Pancreas (tissue), 10 donors: ENCODE measurements around the gene MLXIP. TPM values are rescaled to one million over a fixed set of nuclear protein-coding genes. Genes with fewer than 3 reads are reported as not detected.

Experiments used
- ATAC-seq, 4 donors: fragments of 200-7000 bp; cut with Tn5 transposase; one replicate each; pipeline versions ENCODE4 v1.8.0 to v1.9.1; 2020; ENCODE audit warnings: mild to moderate bottlenecking in 4 of 4, moderate library complexity in 4 of 4
- DNase-seq, 6 donors: peaks; one replicate each; pipeline ENCODE4 v3.0.0-alpha.2; 2020
- FAIRE-seq: peaks from 2 replicates; lab custom pipeline; 2012; peaks lifted over from hg19 to GRCh38; lab: Jason Lieb, UNC
- H3K27ac ChIP-seq, 4 donors: fragments of 200-600 bp; sonication (generic); 1 replicate in 3 of 4; 2 replicates in 1 of 4; pipeline versions ENCODE4 v1.5.0 to v1.8.0; 2020
- H3K27me3 ChIP-seq, 4 donors: fragments of 200-600 bp; one replicate each; pipeline ENCODE4 v1.8.0; 2021
- H3K36me3 ChIP-seq, 3 donors: fragments of 200-600 bp; sonication (generic) in 1 of 3; one replicate each; pipeline versions ENCODE4 v1.5.0 to v1.8.0; 2020 to 2021
- H3K4me1 ChIP-seq, 3 donors: fragments of 200-600 bp; one replicate each; pipeline ENCODE4 v1.8.0; 2021
- H3K4me3 ChIP-seq, 4 donors: fragments of 200-600 bp; sonication (generic) in 2 of 4; one replicate each; pipeline versions ENCODE4 v1.5.0 to v1.8.0; 2020 to 2021
- H3K9me3 ChIP-seq, 4 donors: fragments of 200-600 bp; one replicate each; pipeline ENCODE4 v1.8.0; 2021
- WGBS, 2 donors: extraction: QIAGEN DNeasy Blood & Tissue Kit; methylation state at CpG; one replicate each; pipeline ENCODE4 v1.1.7; 2013; 5-methylcytosine and 5-hydroxymethylcytosine counted together
- intact Hi-C, 3 donors: fragments of 100-400 bp; cut with DNase I; formaldehyde crosslinking; loops; one replicate each; pipeline versions ENCODE4 v1.11.1 to v1.14.2; 2022
- polyA plus RNA-seq, 2 donors: library from polyadenylated mRNA; stranded (reverse); fragments of 200-250 nt; gene quantifications; one replicate each; pipeline ENCODE4 v1.2.3, GENCODE V29; 2013
- total RNA-seq, 6 donors: library from RNA; stranded (reverse); fragmentation: NEBNext Ultra II Directional in 4 of 6; extraction: Animal tissue kit (Norgen Biotek cat#: 25700) in 4 of 6; gene quantifications; one replicate each; pipeline versions ENCODE4 v1.2.1 to v1.2.4, GENCODE V29; 2021 to 2023
- TF ChIP-seq, protein P1 (sequence below), 4 donors: fragments of 200-600 bp; sonication (generic) in 3 of 4; IDR thresholded peaks; one replicate each; pipeline versions ENCODE4 v1.5.0 to v1.8.0; 2021; ENCODE audit warnings: antibody characterized with exemption in 4 of 4
- donor health status: healthy with polysubstance abuse.
- donor health status: DM: no; HTN: no; CAD: no; lungs with moderate emphysema.
- donor health status: DM: no; HTN: no; CAD: no.
- donor health status: control.
- donor health status: control.
- donor health status: Bipolar disorder and iron deficiency.
- donor health status: DM: yes; HTN: yes; CAD: no.
- donor health status: DM: no; HTN: no; CAD: no.
- donor health status: DM: no; HTN: no; CAD: no.
- donor health status: DM: yes; HTN: yes; CAD: no.

MLXIP gene
- total and polyA plus RNA-seq, 8 donors, result 35.4 to 90.1 (median 55.5) TPM

DNA sequence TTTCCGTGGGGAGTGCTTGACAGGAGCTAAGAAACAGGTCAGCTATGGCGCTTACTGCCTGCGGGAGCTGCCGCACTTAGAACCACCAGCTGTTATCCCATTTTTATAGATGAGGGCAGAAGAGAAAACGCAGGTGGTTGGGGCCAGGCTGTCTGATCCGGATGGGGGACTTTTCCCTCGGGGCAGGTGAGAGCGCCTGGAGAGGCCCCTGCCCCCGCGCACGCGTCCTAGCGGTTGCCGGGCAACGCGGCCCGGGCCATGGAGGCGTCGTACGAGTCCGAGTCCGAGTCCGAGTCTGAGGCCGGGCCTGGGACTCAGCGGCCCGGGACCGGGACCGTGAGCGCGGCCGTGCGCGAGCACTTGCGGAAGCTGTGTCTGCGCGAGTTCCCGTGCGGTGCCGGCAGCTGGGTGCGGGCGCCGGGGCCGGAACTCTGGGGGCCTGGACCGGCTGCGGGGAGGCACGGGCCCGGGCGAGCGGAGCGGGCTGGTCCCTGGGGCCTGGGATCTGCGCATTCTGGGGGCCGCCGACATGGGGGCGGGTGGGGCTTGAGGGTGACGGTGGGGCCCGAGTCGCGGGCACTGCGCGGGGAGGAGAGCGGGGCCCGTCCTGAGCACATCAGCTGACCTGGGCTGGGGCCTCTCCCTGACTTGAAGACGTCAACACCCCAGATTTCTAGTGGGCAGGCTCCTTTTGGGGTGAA is 104.5 kb downstream of the MLXIP start, which contains the start of gene LRRC43:
TSS of gene LRRC43 (plus strand) at position 237 of the 701 bp plus-strand sequence. CDS start at position 259, 22 bp downstream.
- Histone ChIP-seq H3K4me1 (peaks cover 0 to 4% (median 0%) of the 10 kb centered on the region in 3 donors), H3K9me3 (no peaks in the 10 kb centered on the region), H3K36me3 (no peaks in the 10 kb centered on the region), H3K27me3 (no peaks in the 10 kb centered on the region), H3K4me3 (peak within 1 kb of the TSS; percentile 18 to 51 (median 34)), H3K27ac (no peak within 1 kb of the TSS)
- ATAC-seq, result peak; percentile 87 to 97 (median 90)
- no peak for FAIRE-seq
- TF ChIP-seq, protein P1, sequence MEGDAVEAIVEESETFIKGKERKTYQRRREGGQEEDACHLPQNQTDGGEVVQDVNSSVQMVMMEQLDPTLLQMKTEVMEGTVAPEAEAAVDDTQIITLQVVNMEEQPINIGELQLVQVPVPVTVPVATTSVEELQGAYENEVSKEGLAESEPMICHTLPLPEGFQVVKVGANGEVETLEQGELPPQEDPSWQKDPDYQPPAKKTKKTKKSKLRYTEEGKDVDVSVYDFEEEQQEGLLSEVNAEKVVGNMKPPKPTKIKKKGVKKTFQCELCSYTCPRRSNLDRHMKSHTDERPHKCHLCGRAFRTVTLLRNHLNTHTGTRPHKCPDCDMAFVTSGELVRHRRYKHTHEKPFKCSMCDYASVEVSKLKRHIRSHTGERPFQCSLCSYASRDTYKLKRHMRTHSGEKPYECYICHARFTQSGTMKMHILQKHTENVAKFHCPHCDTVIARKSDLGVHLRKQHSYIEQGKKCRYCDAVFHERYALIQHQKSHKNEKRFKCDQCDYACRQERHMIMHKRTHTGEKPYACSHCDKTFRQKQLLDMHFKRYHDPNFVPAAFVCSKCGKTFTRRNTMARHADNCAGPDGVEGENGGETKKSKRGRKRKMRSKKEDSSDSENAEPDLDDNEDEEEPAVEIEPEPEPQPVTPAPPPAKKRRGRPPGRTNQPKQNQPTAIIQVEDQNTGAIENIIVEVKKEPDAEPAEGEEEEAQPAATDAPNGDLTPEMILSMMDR (IDR thresholded peaks at IDR 0.05), result no peak
- peak; percentile 25 to 79 (median 49) for DNase-seq
- WGBS, 2 donors, result 5 to 8% methylated on average over 45 to 63 of the region's 63 CpGs
- intact Hi-C loops, result loop anchor here in 1 of 3 donors (10.0 kb wide), 1 partner anchor 128 kb away; no protein-coding TSS in a partner anchor

DNA sequence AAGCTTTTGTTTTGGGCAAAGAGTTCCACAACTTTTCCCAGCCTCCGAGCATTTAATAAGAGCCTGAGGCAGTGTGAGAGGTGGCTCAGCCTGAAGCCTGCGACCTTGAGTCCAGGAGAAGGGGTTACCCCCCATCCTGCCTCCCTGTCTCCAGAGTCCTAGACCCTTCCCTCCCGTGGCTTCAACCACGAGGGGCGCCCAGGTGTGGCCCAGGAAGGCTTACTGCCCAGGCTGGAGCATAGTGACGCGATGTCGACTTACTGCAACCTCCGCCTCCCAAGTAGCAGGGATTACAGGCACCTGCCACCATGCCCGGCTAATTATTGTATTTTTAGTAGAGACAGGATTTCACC is 105.0 kb downstream of the MLXIP start:
- ATAC-seq (peak in 2 of 4 donors; percentile 20 to 25), FAIRE-seq (no peak), DNase-seq (no peak)
- peaks cover 0 to 4% (median 0%) of the 10 kb centered on the region in 3 donors for H3K4me1 ChIP-seq
- H3K4me3 ChIP-seq, result peak overlapping the region in 3 of 4 donors; percentile 18 to 51 (median 49)
- no peak overlapping the region for H3K27ac ChIP-seq
- TF ChIP-seq, protein P1 (IDR thresholded peaks at IDR 0.05), result no peak
- 80 to 88% methylated on average over 10 of the region's 10 CpGs for WGBS, 2 donors
- no peaks in the 10 kb centered on the region for H3K27me3 ChIP-seq
- H3K9me3 ChIP-seq, result no peaks in the 10 kb centered on the region
- no peaks in the 10 kb centered on the region for H3K36me3 ChIP-seq
- intact Hi-C loops, result loop anchor here in 1 of 3 donors (10.0 kb wide), 1 partner anchor 129 kb away; no protein-coding TSS in a partner anchor

DNA sequence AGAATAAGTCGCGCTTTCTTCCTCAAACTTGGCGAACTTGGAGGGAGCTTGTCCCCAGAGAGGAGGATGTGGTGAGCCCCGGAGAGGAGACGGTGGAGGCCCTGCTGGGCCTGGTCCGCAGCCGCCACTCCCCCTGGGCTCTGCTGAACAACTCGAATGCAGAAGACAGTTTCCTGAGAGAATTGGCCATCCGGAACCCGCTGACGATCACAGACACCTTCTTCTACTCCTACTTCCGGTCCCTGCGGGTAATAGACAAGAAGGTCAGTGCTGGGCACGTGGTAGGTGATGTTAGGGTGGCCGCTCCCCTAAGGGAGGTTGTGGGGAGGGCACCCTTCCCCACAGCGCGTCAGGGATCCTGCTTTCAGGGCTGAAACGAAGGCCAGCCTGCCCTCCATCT is 106.0 kb downstream of the MLXIP start:
- Histone ChIP-seq H3K9me3 (no peaks in the 10 kb centered on the region), H3K36me3 (no peaks in the 10 kb centered on the region), H3K27ac (no peak overlapping the region), H3K4me1 (peaks cover 0 to 4% (median 0%) of the 10 kb centered on the region in 3 donors), H3K4me3 (no peak overlapping the region), H3K27me3 (no peaks in the 10 kb centered on the region)
- ATAC-seq, result no peak
- TF ChIP-seq, protein P1 (IDR thresholded peaks at IDR 0.05), result no peak
- no peak for FAIRE-seq
- WGBS, 2 donors, result 90 to 92% methylated on average over 18 of the region's 18 CpGs
- DNase-seq, result no peak
- intact Hi-C loops, result loop anchor here in 1 of 3 donors (10.0 kb wide), 1 partner anchor 130 kb away; no protein-coding TSS in a partner anchor

DNA sequence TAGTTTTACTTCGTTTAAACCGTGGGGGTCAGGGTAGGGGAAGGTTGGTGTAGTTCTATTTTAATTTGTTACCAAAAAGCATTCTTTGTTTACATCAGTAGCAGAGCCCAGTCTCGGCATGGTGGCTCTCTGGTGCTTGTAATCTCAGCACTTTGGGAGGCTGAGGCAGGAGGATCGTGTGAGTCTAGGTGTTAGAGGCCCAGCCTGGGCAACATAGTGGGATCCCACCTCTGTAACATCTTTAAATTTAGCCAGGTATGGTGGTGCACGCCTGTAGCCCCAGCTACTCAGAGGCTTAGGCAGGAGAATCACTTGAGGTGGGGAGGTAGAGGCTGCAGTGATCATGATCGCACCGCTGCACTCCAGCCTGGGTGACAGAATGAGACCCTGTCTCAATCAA is 106.5 kb downstream of the MLXIP start:
- no peaks in the 10 kb centered on the region for H3K9me3 ChIP-seq
- FAIRE-seq (no peak), DNase-seq (no peak)

More for the DNA sequence above, 106.5 kb downstream of the MLXIP start:
- H3K4me3 ChIP-seq, result no peak overlapping the region
- H3K36me3 ChIP-seq, result no peaks in the 10 kb centered on the region
- TF ChIP-seq, protein P1 (IDR thresholded peaks at IDR 0.05), result no peak
- intact Hi-C loops, result loop anchor here in 1 of 3 donors (10.0 kb wide), 1 partner anchor 130 kb away; no protein-coding TSS in a partner anchor
- WGBS, 2 donors, result 86 to 87% methylated on average over 7 of the region's 7 CpGs
- no peak for ATAC-seq
- H3K27ac ChIP-seq, result no peak overlapping the region
- H3K27me3 ChIP-seq, result no peaks in the 10 kb centered on the region
- H3K4me1 ChIP-seq, result peaks cover 0 to 4% (median 0%) of the 10 kb centered on the region in 3 donors
